ENCODE results near the gene RCBTB2.
"Not testable (repeated sequence)": the region's sequence is repeated elsewhere in the genome, so short reads cannot be mapped to it uniquely, and the experiment has no call there.

RCBTB2 gene

DNA sequence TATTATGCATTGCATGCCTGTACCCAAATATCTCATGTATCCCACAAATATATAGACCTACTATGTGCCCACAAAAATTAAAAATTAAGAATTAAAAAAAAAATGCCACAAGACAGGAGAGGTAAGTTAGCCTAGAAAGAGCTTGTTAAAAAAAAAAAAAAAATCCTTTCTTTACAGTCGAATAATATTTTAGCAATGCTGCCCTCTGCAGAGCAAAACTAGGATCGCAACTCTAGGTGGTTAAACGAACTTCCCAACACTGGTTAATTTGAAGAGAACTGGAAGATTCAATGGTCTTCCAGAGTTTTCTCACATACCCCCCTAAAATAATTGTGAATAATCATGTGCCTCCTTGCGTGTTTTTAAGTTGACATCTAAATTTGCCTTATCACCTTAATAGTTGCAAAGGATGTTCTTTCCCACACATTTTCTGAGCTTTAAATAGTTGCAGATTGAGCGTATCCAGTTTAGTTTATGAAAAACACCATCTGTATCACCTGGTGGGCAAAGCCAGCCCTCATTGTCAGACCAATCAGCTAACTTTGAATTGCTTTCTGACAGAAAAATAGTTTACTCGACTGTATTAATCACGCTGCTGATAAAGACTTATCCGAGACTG lies 47.4 kb upstream of the RCBTB2 start:
- Histone ChIP-seq H3K27me3 (ENCODE audit: insufficient read depth, low read length, poor library complexity, severe bottlenecking) (no peaks in the 10 kb centered on the region), H4K20me1 (ENCODE audit: insufficient read depth, low read length, poor library complexity, severe bottlenecking) (no peaks in the 10 kb centered on the region), H3F3A (ENCODE audit: low read depth) (no peaks in the 10 kb centered on the region), H2AFZ (ENCODE audit: low read length) (no peak overlapping the region), H3K9me3 (ENCODE audit: insufficient read depth, low read depth, low read length) (no peaks in the 10 kb centered on the region), H3K4me3 (ENCODE audit: low read length, poor library complexity, severe bottlenecking) (no peak overlapping the region), H3K4me2 (ENCODE audit: low read depth, low read length, poor library complexity, severe bottlenecking) (no peak overlapping the region), H3K9ac (ENCODE audit: low read depth, low read length, poor library complexity, severe bottlenecking) (no peak overlapping the region), H3K9me2 (replicated peaks; ENCODE audit: low read depth, low read length) (no peaks in the 10 kb centered on the region), H3K36me3 (ENCODE audit: insufficient read depth, low read length) (no peaks in the 10 kb centered on the region), H3K4me1 (ENCODE audit: insufficient read depth, low read length, poor library complexity, severe bottlenecking) (peaks cover 22% of the 10 kb centered on the region), H3K79me2 (ENCODE audit: insufficient read depth, low read length) (no peaks in the 10 kb centered on the region)
- TF ChIP-seq, protein P1, sequence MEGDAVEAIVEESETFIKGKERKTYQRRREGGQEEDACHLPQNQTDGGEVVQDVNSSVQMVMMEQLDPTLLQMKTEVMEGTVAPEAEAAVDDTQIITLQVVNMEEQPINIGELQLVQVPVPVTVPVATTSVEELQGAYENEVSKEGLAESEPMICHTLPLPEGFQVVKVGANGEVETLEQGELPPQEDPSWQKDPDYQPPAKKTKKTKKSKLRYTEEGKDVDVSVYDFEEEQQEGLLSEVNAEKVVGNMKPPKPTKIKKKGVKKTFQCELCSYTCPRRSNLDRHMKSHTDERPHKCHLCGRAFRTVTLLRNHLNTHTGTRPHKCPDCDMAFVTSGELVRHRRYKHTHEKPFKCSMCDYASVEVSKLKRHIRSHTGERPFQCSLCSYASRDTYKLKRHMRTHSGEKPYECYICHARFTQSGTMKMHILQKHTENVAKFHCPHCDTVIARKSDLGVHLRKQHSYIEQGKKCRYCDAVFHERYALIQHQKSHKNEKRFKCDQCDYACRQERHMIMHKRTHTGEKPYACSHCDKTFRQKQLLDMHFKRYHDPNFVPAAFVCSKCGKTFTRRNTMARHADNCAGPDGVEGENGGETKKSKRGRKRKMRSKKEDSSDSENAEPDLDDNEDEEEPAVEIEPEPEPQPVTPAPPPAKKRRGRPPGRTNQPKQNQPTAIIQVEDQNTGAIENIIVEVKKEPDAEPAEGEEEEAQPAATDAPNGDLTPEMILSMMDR (conservative IDR thresholded peaks at IDR 0.05; ENCODE audit: low read length), result peak; percentile 81
- TF ChIP-seq EZH2phosphoT487 (IDR thresholded peaks at IDR 0.05; ENCODE audit: borderline replicate concordance), result no peak

DNA sequence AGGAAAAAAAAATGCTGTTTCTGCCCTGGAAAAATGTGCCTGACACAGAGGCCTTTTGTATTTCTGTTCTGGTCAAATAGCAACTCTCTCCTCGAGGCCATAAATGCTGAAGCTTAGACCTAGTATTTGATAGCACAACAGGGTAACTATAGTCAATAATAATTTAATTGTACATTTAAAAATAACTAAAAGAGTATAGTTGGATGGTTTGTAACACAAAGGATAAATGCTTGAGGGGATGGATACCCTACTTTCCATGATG lies 47.0 kb upstream of the RCBTB2 start:
- H2AFZ ChIP-seq (ENCODE audit: low read length); H3K9ac ChIP-seq (ENCODE audit: low read depth, low read length, poor library complexity, severe bottlenecking); H3K27me3 ChIP-seq (ENCODE audit: insufficient read depth, low read length, poor library complexity, severe bottlenecking); H3K4me3 ChIP-seq (ENCODE audit: low read length, poor library complexity, severe bottlenecking); H3K9me3 ChIP-seq (ENCODE audit: insufficient read depth, low read depth, low read length); H4K20me1 ChIP-seq (ENCODE audit: insufficient read depth, low read length, poor library complexity, severe bottlenecking); H3K9me2 ChIP-seq (replicated peaks; ENCODE audit: low read depth, low read length); H3K4me2 ChIP-seq (ENCODE audit: low read depth, low read length, poor library complexity, severe bottlenecking); H3K79me2 ChIP-seq (ENCODE audit: insufficient read depth, low read length); H3K36me3 ChIP-seq (ENCODE audit: insufficient read depth, low read length); H3F3A ChIP-seq (ENCODE audit: low read depth): not testable (repeated sequence)
- H3K4me1 ChIP-seq (ENCODE audit: insufficient read depth, low read length, poor library complexity, severe bottlenecking), result peaks cover 18% of the 10 kb centered on the region

DNA sequence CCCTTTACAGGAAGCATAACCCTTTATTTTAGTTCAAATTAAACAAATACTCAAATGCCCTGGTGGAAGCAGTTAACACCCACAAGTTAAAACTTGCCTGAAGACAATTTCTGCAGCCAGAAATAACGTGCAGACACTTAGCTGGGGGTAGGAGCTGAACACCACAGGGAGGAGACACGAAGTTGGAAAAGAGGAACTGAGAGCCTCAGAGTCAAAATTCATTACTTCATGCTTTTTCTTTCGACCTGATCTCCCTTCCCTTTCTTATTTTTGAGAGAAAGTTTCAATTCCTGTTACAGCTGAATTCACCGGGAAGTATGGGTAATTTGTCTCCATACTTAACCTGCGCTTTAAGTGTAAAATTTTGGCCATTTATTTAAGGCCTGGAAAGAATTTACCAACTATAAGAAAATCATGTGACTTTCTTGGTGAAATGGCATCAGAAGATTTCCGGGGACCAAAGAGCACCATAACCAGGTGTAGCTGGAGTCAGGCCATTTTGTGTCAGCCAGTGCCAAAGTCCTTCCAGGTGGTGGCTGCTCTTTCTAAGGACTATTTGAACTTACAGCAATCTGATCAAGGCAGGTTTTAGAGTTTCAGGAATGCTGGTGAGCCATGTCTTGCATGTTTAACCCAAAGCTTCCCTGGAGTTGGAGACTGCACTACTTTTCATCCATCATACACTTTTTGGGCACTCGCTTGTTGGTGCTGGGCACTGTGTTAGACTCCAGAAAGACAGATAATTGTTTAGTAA lies 46.5 kb upstream of the RCBTB2 start:
- Histone ChIP-seq H3F3A (ENCODE audit: low read depth) (no peaks in the 10 kb centered on the region), H2AFZ (ENCODE audit: low read length) (no peak overlapping the region), H3K9ac (ENCODE audit: low read depth, low read length, poor library complexity, severe bottlenecking) (no peak overlapping the region), H4K20me1 (ENCODE audit: insufficient read depth, low read length, poor library complexity, severe bottlenecking) (no peaks in the 10 kb centered on the region), H3K4me2 (ENCODE audit: low read depth, low read length, poor library complexity, severe bottlenecking) (no peak overlapping the region), H3K9me2 (replicated peaks; ENCODE audit: low read depth, low read length) (no peaks in the 10 kb centered on the region), H3K79me2 (ENCODE audit: insufficient read depth, low read length) (no peaks in the 10 kb centered on the region), H3K27me3 (ENCODE audit: insufficient read depth, low read length, poor library complexity, severe bottlenecking) (no peaks in the 10 kb centered on the region), H3K4me3 (ENCODE audit: low read length, poor library complexity, severe bottlenecking) (no peak overlapping the region), H3K4me1 (ENCODE audit: insufficient read depth, low read length, poor library complexity, severe bottlenecking) (peaks cover 16% of the 10 kb centered on the region), H3K36me3 (ENCODE audit: insufficient read depth, low read length) (no peaks in the 10 kb centered on the region), H3K9me3 (ENCODE audit: insufficient read depth, low read depth, low read length) (no peaks in the 10 kb centered on the region)
- no peak for TF ChIP-seq EZH2phosphoT487 (IDR thresholded peaks at IDR 0.05; ENCODE audit: borderline replicate concordance)
- TF ChIP-seq, protein P1 (conservative IDR thresholded peaks at IDR 0.05; ENCODE audit: low read length), result no peak

Measured in Loucy (cell line).